ENCODE measurements around the gene DHX30. TPM values are rescaled to one million over a fixed set of nuclear protein-coding genes. Genes with fewer than 3 reads are reported as not detected.

The DHX30 gene
- total RNA-seq, 1 donor from 2014 or later: 55.0 TPM

GRCh38 chr3:47762233-47762632 is 40.7 kb upstream of the DHX30 start:
- Histone ChIP-seq H3K36me3 (peaks cover 0 to 10% of the 10 kb centered on the region in 2 donors), H3K9me3 (no peaks in the 10 kb centered on the region), H3K27me3 (no peaks in the 10 kb centered on the region), H3K4me3 (no peak overlapping the region), H3K4me1 (no peaks in the 10 kb centered on the region), H3K27ac (no peak overlapping the region)
- intact Hi-C loops (cut with DNase I): no loop called here
- TF ChIP-seq POLR2A (IDR thresholded peaks at IDR 0.05) (no peak), POLR2AphosphoS5 (IDR thresholded peaks at IDR 0.05; ENCODE audit: insufficient read depth in 1 of 2, low read depth in 1 of 2) (no peak), CTCF (IDR thresholded peaks at IDR 0.05) (no peak)
- no peak for DNase-seq (ENCODE audit: extremely low spot score in 2 of 2)

- DNase-seq (ENCODE audit: extremely low spot score in 2 of 2): no peak
- Histone ChIP-seq H3K9me3 (no peaks in the 10 kb centered on the region), H3K4me3 (no peak overlapping the region), H3K27ac (no peak overlapping the region), H3K27me3 (no peaks in the 10 kb centered on the region), H3K36me3 (peaks cover 0 to 6% of the 10 kb centered on the region in 2 donors), H3K4me1 (no peaks in the 10 kb centered on the region)
- TF ChIP-seq CTCF (IDR thresholded peaks at IDR 0.05): no peak
- no peak for TF ChIP-seq POLR2AphosphoS5 (IDR thresholded peaks at IDR 0.05; ENCODE audit: insufficient read depth in 1 of 2, low read depth in 1 of 2)
- no peak for TF ChIP-seq POLR2A (IDR thresholded peaks at IDR 0.05)
- intact Hi-C loops (cut with DNase I): no loop called here
These were observed 36.8 kb upstream of the DHX30 start for GRCh38 chr3:47766186-47766585.

GRCh38 chr3:47772047-47772446 is 30.9 kb upstream of the DHX30 start:
- Histone ChIP-seq H3K27ac (no peak overlapping the region), H3K4me3 (no peak overlapping the region), H3K4me1 (peaks cover 20% of the 10 kb centered on the region), H3K9me3 (no peaks in the 10 kb centered on the region), H3K36me3 (peaks cover 0 to 16% of the 10 kb centered on the region in 2 donors), H3K27me3 (no peaks in the 10 kb centered on the region)
- no peak for TF ChIP-seq CTCF (IDR thresholded peaks at IDR 0.05)
- no peak for TF ChIP-seq POLR2A (IDR thresholded peaks at IDR 0.05)
- TF ChIP-seq POLR2AphosphoS5 (IDR thresholded peaks at IDR 0.05; ENCODE audit: insufficient read depth in 1 of 2, low read depth in 1 of 2): no peak
- intact Hi-C loops (cut with DNase I): no loop called here
- no peak for DNase-seq (ENCODE audit: extremely low spot score in 2 of 2)

GRCh38 chr3:47772788-47773187 is 30.1 kb upstream of the DHX30 start:
- H3K4me3 ChIP-seq: no peak overlapping the region
- no peak for TF ChIP-seq CTCF (IDR thresholded peaks at IDR 0.05)
- TF ChIP-seq POLR2AphosphoS5 (IDR thresholded peaks at IDR 0.05; ENCODE audit: insufficient read depth in 1 of 2, low read depth in 1 of 2): no peak
- no peak for TF ChIP-seq POLR2A (IDR thresholded peaks at IDR 0.05)
- peaks cover 0 to 16% of the 10 kb centered on the region in 2 donors for H3K36me3 ChIP-seq
- no peaks in the 10 kb centered on the region for H3K27me3 ChIP-seq
- H3K4me1 ChIP-seq: peaks cover 25% of the 10 kb centered on the region
- H3K27ac ChIP-seq: no peak overlapping the region
- no peaks in the 10 kb centered on the region for H3K9me3 ChIP-seq
- intact Hi-C loops (cut with DNase I): no loop called here
- no peak for DNase-seq (ENCODE audit: extremely low spot score in 2 of 2)

GRCh38 chr3:47778746-47779145 is 24.2 kb upstream of the DHX30 start:
- DNase-seq (ENCODE audit: extremely low spot score in 2 of 2): no peak
- Histone ChIP-seq H3K36me3 (no peaks in the 10 kb centered on the region), H3K27ac (no peak overlapping the region), H3K4me1 (peaks cover 45% of the 10 kb centered on the region), H3K27me3 (no peaks in the 10 kb centered on the region), H3K9me3 (no peaks in the 10 kb centered on the region), H3K4me3 (no peak overlapping the region)
- TF ChIP-seq POLR2AphosphoS5 (IDR thresholded peaks at IDR 0.05; ENCODE audit: insufficient read depth in 1 of 2, low read depth in 1 of 2): no peak
- TF ChIP-seq POLR2A (IDR thresholded peaks at IDR 0.05): no peak
- TF ChIP-seq CTCF (IDR thresholded peaks at IDR 0.05): no peak
- intact Hi-C loops (cut with DNase I): no loop called here
